GM19099 (cell line): Measurements from ENCODE around the gene SPTLC3.

Experiments used
- POLR2A ChIP-seq: IDR thresholded peaks from 3 replicates; pipeline ENCODE4 v1.6.1; 2011; ENCODE audit warnings: low read depth; ENCODE audit not compliant: insufficient read length; ENCODE audit errors: extremely low read depth

The SPTLC3 gene

GRCh38 chr20:13125486-13125885 is 116.7 kb downstream of the SPTLC3 start:
- no peak for TF ChIP-seq POLR2A

GRCh38 chr20:13128173-13128572 is 119.4 kb downstream of the SPTLC3 start:
- no peak for TF ChIP-seq POLR2A

DNA sequence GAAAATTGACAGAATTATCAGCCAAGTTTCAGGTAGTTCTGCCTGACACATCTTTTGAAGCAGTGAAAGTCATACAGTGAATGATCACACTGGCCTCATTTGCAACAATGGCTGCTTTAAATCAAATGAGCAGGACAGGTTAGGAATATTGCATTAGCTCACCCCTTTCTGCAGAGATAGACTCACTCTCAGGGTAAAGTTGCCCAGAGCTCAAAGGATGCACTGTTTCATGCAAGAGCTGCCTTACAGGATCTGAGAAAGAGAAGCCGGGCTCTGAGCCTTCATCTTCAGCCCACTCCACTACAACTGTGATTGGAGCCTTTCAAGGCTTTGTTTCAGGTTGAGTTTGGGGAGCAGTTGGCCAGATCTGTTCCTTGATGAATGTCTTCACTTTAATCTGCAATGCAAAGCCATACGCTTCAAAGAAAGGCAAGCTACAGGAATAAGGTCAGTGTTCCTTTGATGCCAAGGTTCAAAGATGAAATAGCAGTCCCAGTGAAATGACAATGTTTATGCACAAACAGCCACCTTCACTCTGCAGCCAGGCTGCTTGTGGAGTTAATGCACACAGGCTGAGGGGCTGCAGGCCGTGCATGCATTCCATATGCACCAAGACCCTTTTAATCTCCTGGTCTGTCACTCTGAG is 121.4 kb downstream of the SPTLC3 start:
- no peak for TF ChIP-seq POLR2A

DNA sequence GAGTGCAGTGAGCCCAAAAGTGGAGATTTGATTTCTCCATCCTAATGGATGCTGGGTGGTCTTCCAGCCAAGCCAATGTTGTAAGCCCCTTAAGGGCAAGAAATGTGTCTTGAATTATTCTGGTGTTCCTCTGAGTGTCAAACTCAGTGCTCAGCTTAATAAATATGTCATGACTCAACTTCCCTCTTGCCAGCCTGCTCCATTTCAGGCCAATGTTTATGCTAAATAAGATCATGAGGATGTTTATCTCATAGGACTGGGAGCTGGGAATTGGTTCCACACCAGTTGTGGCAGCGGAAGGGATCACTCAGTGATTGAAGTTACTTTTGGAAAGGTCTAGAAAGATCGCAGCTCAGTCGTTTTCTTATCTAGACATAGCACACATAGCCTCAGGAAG is 121.9 kb downstream of the SPTLC3 start:
- no peak for TF ChIP-seq POLR2A

- TF ChIP-seq POLR2A = no peak
Observed at GRCh38 chr20:13131688-13132087, 122.9 kb downstream of the SPTLC3 start.

DNA sequence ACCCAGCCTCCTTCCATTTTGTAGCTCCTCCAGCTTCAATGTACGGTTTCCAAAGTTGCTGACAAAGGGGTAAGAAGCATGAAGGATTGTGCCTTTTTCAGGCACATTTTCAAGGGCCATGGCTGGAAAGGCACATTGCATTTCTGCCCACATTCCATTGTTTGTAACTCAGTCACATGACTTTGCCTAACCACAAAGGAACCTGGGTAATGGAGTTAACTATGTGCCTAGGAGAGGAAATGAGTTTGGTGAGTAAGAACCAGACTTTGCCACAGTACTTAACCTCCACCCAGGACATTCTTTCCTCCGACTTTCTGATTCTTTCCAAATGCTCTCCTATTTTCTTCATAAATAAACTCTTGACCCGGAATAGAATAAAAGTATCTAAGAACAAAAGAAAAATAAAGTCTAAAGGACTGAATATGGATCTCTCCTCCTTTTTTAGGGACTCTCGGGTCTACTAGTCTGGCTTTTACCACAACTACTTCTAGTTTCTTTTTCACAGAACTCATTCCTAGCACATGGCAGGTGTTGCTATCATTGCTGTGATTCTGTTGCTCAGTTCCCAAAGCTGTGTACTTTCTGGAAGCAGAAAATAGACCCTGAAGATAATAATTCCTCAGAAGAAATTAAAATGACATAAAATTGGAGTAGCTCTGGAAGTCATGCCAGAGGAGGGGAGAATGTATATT is 130.8 kb downstream of the SPTLC3 start:
- TF ChIP-seq POLR2A = no peak

DNA sequence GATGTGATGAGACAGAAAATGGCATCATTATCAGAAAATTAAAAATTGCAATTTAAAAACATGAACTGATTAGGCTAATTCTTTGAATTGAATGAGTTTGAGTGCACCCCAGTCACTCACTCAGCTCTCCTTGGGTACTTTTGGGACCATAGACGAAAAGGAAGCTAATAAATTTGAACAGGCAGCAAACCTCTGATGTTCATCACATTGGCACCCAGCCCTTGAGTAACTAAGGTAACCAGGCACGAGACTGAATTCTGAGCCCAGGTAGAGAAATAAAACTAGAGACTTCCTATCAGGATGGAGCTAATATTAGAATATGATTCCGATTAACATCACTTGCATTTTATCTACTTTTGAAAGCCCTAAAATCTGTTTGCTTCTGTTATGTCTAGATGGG is 131.4 kb downstream of the SPTLC3 start:
- TF ChIP-seq POLR2A = no peak

DNA sequence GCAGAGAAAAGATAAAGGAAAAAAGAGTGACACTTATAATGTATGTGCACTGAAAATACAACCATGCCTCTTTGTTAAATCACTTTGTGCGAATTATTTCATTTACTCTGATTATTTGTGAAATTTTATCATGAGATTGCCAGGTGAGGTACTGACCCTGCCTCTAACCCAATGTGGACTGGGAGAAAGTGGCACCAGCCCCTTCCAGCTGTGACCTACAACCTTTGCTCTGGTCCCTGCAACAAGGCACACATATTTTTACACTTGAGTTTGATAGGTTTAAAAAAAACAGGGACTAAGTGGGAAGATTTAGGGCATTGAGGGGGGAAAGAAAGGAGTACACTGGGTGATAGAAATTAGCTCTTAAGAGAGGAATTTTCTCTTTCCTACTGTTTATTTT is 132.0 kb downstream of the SPTLC3 start:
- TF ChIP-seq POLR2A = no peak

DNA sequence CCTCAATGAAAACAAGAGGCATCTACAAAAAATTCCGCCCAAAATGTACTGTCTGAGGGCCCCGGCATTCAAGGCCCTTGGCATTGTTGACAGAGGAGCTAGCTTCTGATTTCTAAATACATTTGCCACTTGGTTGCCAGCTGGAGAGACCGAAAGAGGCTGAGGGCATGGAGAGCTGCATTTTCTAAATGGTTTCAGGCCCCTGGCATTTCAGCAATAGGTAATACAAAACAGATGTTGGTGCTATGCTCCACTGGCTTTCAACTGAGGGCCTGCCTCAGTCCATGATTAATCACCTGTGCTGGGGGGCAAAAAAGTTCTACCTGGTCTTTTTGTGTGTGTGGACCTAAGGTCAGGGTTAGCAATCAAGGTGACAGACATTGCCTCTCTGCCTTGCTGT is 132.8 kb downstream of the SPTLC3 start:
- no peak for TF ChIP-seq POLR2A

DNA sequence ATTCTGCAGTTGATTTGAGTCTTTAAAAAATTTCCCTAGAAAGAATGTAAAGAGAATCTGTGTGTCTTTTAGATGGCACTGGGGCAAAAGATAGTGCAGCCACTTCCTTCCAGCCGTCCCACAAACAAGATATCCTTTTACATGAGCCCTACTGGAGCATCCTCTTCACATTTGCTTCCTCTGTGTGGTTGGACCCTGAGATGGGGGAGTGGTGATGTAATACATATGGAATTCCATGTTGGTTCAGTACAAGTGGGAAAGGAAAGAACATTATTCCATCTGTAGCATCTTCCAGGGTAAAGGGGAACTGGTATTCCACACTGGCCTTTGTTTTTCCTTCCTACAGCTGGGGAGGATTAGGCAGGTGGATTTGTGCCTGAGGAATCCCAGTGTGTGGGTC is 133.4 kb downstream of the SPTLC3 start:
- TF ChIP-seq POLR2A = no peak

DNA sequence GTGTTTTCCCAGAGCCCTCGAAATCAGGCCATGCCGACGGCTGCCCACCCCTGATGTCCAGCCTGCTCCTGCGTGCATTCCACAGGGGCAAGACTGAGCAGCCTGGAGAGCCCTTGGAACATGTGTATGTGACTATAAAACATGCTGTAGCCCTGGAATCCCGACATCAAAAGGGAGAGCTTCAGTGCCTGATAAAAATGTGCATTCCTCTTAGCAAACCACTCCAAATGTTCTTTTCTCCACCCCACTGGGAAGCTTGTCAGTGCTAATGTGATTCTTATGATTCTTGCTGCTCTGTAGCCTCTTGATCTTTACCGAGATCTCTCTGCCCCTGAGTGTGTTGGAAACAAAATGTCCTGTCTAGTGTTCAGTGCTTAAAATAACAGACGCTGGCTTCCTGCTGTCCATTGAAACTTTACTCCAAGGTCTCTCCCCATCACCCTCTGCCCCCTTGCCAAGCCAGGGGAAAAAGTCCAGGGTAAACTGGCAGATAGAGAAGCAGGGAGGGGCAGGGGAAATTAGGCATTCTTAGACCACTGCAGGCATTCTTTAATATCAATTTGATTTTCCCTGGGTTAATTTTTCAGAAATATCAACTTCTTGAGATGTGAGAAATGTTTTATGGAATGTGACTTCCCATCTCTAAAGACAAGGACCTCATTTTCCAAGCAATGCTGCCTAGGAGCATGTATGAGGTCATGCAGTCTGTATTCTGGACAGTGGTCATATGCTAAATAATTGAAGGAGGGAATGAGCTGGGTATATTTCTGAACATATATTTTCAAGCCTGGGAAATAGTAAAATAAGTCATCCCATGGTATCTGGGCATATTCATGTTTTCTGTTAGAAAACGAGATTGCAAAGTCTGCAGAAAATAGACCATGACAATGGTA is 138.5 kb downstream of the SPTLC3 start:
- no peak for TF ChIP-seq POLR2A

GRCh38 chr20:13147971-13148370 is 139.2 kb downstream of the SPTLC3 start:
- TF ChIP-seq POLR2A = no peak

GRCh38 chr20:13148402-13148801 is 139.6 kb downstream of the SPTLC3 start:
- no peak for TF ChIP-seq POLR2A

DNA sequence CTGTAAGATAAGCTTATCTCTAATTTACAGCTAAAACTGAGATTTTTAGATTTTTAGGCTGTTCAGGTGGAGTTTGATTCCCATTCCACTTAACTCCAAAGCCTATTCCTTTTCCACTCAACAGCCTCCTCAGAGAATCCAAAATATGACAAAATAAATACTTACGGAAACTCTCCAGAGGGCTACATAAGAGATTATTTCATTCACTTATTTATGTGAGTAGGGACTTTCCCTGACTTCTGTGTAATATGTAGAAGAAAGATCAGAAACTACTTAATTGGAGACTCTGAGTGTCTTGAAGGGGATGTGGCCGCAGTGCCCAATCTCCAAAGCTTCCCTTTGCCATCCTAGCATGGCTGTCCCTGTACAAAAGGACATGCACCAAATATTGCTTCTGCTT is 140.2 kb downstream of the SPTLC3 start:
- TF ChIP-seq POLR2A = no peak

DNA sequence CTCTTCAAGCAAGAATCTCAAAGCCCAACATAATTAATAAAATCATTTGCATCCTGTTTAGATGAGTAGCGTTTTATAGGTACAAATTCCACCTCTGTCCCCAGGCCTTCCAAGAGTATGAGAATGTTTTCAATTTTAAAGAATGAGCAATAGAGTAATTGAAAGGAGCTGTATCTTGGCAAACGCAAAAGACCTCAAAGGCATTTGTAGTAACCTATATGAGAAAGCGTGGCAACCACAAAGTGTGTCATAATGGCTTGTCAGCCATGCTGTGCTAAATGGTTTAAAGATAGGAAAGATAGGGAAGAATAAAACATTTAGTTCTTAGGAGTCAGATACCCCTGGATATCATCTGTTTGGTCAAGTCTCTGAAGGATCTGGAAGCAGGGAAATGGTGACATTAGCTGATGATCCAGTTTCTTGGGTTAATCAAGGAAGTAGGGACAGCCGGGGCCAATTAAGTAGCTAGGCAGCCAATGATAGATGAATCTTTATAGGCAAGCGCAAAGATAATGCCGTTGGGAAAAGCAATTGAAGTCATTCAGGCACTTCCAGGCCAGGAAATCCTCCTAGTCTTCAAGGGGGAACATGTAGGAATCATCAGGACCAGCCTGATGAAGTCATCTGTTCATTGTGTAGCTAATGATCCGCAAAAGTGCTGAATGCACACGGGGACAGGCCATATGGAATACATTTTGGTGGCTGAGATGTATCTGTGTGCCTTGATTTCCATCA is 140.8 kb downstream of the SPTLC3 start:
- TF ChIP-seq POLR2A = no peak
